ENCODE results near the gene CAMKV. TPM values are rescaled to one million over a fixed set of nuclear protein-coding genes. Genes with fewer than 3 reads are reported as not detected.
A peak's percentile ranks its signal among the peaks of the same experiment; 100 is the strongest.

Gene CAMKV
- total and polyA plus RNA-seq, 10 of the 15 experiments (the other 5 are each of a cell fraction or from before 2014, with no cell fraction given): 0.06 to 0.20 TPM; not detected in 8

- H2AFZ ChIP-seq (ENCODE audit: control insufficient read depth, low read depth, low read length): no peak overlapping the region; the same call in 1 of the 2 replicates
- H3K4me2 ChIP-seq (ENCODE audit: control insufficient read depth, insufficient read depth): peak overlapping the region; percentile 43
- H3K36me3 ChIP-seq (ENCODE audit: control insufficient read depth in 2 of 2, insufficient read depth in 2 of 2, low read length in 1 of 2): no peaks in the 10 kb centered on the region
- intact Hi-C loops (cut with micrococcal nuclease; ENCODE audit: unreplicated experiment) (no loop called here), in situ Hi-C loops (cut with MboI) (no loop called here)
- no peak for TF ChIP-seq MTA3 (IDR thresholded peaks at IDR 0.05; ENCODE audit: borderline replicate concordance, low read length)
- TF ChIP-seq MEF2B (IDR thresholded peaks at IDR 0.05; ENCODE audit: partially characterized antibody, poor library complexity, severe bottlenecking): no peak
- no peak for TF ChIP-seq EP300 (IDR thresholded peaks at IDR 0.05; ENCODE audit: borderline replicate concordance in 1 of 2, control insufficient read depth in 1 of 2, low read depth in 2 of 2, low read length in 2 of 2)
- TF ChIP-seq ZNF592 (IDR thresholded peaks at IDR 0.05): no peak
- no peak for TF ChIP-seq RFX5 (IDR thresholded peaks at IDR 0.05; ENCODE audit: low read depth, low read length)
- TF ChIP-seq RUNX3 (IDR thresholded peaks at IDR 0.05; ENCODE audit: low read length): no peak
- TF ChIP-seq KAT2A (conservative IDR thresholded peaks at IDR 0.05; ENCODE audit: control insufficient read depth, low read depth, low read length): no peak
- RAD21 ChIA-PET (ENCODE audit: unreplicated experiment): interaction anchor here (0.6 to 1.6 kb wide), 4 partner anchors 29 to 98 kb away, joined by 3 to 4 read pairs (median 3); partner anchors contain the start of genes INKA1, MON1A and RBM6
- H3K27ac ChIP-seq (ENCODE audit: control insufficient read depth, insufficient read depth): no peak overlapping the region
- DNase-seq (ENCODE audit: low read depth, low spot score) (no peak), ATAC-seq (no peak), FAIRE-seq (no peak)
- H3K9ac ChIP-seq (ENCODE audit: control insufficient read depth, insufficient read depth, low read length): no peak overlapping the region
- H3K9me3 ChIP-seq (replicated peaks; ENCODE audit: control insufficient read depth, insufficient read depth, low read length): no peaks in the 10 kb centered on the region
- CTCF ChIA-PET: interaction anchor here (1.1 to 3.8 kb wide), 7 partner anchors 11 to 690 kb away, joined by 3 to 28 read pairs (median 5); partner anchors contain the start of gene INKA1
- no peaks in the 10 kb centered on the region for H4K20me1 ChIP-seq (ENCODE audit: control insufficient read depth, insufficient read depth)
- BruUV-seq (replicated peaks): no TSS peak
- POLR2A ChIA-PET: interaction anchor here (0.6 to 1.3 kb wide), 3 partner anchors 8 to 184 kb away, joined by 3 to 7 read pairs (median 3); no protein-coding TSS in a partner anchor
- 24% methylated on average over 8 of the region's 8 CpGs for WGBS (ENCODE audit: insufficient coverage, insufficient replicate concordance, low lambda C conversion rate, missing lambda C conversion rate)
- no peak overlapping the region for H3K4me3 ChIP-seq
- H3K4me1 ChIP-seq (ENCODE audit: control insufficient read depth, insufficient read depth, low read length): peaks cover 20% of the 10 kb centered on the region
- H3K27me3 ChIP-seq (replicated peaks in 1 of 2; ENCODE audit: control insufficient read depth in 2 of 2, insufficient read depth in 2 of 2, low read length in 1 of 2): no peaks in the 10 kb centered on the region
- SMC1A ChIA-PET (ENCODE audit: uncharacterized antibody, unreplicated experiment): interaction anchor here (0.7 to 2.6 kb wide), 8 partner anchors 18 to 96 kb away, joined by 3 to 13 read pairs (median 3); partner anchors contain the start of gene MON1A
- H3K79me2 ChIP-seq (ENCODE audit: control insufficient read depth, insufficient read depth, low read length): no peaks in the 10 kb centered on the region
Measured at GRCh38 chr3:49900491-49901153, 30.9 kb upstream of the CAMKV start.

Data from GM12878 (cell line).